GM19452 (cell line): ENCODE measurements around the gene ZNF669.

Experiments used
- ATAC-seq: cut with Tn5 transposase; IDR thresholded peaks from one replicate; pipeline ENCODE4 v1.9.1; 2021; ENCODE audit not compliant: unreplicated experiment

Gene ZNF669

DNA sequence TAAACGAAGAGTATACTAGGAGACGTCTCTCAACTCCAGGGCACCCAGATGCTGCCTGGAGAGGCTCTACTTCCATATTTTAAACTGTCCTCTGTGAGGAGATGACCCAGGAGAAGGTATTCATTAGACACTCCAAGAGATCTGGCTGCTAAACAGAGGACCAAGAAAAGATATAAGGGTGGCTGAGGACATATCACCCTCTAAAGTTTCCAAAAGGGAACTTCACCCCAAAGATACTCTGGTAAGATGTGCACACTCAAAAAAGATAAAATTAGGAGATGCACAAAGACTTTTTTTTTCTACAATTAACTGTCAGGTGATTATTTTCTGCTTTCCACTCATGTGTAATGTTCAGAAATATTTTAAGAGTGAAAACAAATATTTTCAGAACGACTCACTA lies 26.9 kb downstream of the ZNF669 start:
- no peak for ATAC-seq

DNA sequence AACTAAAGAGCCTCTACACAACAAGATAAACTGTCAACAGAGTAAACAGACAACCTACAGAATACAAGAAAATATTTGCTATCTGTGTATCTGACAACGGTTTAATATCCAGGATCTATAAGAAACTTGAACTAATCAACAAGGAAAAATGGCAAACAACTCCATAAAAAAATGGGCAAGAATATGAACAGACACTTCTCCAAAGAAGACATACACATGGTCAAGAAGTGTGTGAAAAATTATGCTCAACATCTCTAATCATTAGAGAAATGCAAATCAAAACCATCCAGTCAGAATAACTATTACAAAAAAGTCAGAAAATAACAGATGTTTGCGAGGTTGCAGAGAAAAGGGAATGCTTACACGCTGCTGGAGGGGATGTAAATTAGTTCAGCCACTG lies 33.5 kb downstream of the ZNF669 start:
- no peak for ATAC-seq

DNA sequence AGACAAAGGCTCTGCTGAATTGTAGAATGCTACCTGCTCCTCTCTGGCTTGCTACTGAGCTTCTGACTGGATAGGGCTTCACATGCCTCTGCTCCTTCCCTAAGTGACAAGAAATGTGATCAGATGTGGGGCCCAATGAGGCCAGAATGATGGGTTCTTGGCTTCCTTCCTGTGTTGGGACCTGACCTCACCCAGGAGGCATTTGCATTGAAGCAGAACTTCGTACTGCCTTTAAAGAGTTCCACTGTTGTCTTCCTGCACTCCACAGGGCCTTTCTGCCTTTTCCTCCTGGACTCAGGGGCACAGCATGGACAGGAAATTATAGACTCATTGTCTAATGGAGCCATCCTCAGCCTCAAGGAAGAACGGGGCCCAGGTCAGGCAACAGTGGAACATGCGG lies 39.9 kb downstream of the ZNF669 start:
- no peak for ATAC-seq

DNA sequence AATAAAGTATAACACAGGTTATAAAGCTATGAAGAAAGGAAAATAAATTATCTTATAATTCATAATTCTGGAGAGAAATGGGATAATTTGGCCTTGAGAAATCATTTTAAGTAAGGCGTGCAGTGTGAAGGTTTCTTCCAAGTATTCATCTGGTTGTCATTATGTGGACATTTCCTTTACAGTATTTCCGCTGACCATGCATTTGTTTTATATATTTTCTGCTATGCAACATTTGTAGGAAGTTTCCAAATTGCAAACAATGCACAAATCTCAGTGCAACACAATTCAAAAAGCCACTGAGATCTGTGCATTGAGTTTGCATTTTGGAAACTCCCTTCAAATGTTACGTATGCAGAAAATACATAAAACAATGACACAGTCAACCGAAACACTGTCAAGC lies 43.4 kb downstream of the ZNF669 start:
- ATAC-seq, result no peak

DNA sequence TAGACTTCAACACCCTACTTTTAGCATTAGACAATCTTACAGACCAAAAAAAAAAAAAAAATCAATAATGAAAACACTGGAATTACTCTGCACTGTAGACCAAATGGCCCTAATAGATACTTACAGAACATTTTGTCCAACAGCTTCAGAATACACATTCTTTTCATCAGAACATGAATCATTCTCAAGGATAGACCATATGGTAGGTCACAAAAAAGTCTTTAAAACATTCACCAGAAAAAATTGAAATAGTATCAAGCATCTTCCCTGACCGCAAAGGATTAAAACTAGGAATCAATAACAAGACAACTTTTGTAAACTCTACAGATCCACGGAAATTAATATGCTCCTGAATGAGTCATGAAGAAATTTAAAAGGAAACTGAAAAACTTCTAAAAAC lies 48.1 kb downstream of the ZNF669 start:
- ATAC-seq, result no peak

DNA sequence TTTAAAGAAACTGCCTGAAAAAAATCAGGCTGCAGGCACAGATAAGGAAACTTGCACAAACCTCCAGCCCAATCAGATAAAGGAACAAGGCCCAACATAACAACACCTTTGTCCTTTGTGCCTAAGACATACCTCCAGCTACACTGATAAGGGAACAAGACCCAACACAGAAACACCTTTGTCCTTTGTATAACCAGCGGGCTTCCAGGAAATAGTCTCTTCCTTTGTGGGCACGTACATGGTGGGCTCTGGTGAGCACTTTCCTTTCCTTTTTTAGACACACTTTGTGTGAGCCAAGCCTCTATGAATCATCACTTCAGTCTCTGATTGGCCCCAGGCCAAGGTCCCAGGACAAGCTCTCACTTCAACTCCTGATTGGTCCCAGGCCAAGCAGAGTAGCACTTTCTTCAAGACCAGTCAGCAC lies 49.2 kb downstream of the ZNF669 start:
- no peak for ATAC-seq
